ENCODE results near the gene NCF4.

The NCF4 gene

DNA sequence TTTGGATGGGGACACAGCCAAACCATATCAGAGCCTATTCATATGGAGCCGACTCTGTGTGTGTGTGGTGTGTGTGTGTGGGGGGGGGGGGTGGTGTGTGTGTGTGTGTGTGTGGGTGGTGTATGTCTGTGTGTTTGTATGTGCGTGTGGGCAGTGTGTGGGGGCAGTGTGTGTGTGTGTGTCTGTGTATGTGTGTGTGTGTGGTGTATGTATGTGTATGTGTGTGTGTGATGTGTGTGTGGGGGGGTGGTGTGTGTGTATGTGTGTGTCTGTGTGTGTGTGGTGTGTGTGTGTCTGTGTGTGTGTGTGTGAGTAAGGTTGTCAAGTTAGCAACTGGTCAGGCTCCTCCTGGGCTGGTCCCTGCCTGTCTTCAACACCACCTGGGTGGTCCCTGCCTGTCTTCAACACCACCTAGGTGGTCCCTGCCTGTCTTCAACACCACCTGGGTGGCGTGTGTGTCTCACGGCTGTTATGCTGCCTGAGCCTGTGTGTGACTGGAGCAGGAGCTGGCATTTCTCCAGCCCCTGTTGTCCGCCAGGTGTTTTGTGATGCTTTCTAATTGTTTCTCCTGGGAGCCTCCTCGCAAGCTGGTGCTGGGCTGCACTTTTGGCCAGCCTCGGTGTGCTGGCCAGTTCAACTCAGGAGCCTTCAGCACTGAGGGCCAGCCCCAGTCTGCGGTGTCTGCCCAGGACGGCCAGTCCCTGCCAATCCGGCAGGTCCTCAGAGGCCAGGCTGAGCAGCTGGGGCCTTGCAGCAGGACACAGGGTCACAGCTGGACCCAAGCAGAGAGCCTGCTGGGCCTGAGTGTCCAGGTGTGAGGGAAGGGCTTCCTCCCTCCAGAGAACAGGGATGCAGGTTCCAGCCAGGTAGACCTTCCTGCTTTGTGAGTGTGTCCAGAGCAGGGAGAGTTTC, 22.4 kb upstream of the NCF4 start:
- no peak for DNase-seq (ENCODE audit: low read depth)

DNA sequence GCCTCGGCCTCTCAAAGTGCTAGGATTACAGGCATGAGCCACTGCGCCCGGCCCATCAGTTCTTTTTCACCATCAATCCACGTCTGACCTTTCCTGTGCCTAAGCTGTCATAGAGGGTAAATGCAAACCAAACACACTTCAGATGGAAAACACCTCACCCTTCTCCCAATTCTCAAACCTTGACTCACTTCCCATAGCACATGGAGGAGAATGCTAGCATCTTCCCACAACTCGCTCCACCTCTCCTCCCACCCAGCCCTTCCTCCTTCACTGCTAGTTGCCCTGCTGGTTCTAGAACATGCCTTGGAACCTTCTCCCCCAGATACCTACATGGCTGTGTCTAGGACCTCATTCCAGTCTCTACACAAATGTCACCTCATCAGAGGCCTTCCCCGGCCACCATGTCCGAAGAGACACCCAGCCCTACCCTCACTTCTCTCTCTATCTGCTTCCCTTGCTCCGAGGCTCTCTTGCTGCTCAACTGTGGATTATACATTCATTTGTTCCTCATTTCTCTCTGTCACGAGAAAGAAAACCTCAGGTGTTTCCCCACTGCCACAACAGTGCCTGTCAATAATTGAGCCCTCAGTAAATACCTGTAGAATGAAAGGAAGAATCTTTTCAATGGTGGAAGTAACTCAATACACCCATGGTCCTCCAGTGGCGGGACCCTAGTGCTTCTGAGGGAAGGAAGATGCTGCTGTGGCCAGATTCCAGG, 21.3 kb upstream of the NCF4 start:
- no peak for DNase-seq (ENCODE audit: low read depth)

DNA sequence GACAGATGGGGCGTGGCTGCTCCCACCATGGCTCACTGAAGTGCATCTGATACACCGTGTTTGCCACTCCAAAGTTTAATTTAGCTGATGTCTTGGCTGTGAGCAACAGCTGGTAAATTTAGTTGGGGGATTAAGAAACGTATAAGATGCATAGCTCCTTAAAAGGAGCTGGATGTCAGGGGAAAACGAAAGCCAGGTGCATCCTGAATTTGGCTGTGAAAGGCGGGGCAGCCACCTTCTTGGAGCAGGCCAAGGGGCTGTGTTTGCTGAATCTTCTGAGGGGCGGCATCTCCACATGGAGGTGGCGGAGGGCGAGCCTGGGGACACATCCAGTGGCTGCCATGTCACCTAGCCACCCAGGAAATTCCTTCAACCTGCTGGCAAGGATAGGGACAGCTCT, 20.7 kb upstream of the NCF4 start:
- no peak for DNase-seq (ENCODE audit: low read depth)

DNA sequence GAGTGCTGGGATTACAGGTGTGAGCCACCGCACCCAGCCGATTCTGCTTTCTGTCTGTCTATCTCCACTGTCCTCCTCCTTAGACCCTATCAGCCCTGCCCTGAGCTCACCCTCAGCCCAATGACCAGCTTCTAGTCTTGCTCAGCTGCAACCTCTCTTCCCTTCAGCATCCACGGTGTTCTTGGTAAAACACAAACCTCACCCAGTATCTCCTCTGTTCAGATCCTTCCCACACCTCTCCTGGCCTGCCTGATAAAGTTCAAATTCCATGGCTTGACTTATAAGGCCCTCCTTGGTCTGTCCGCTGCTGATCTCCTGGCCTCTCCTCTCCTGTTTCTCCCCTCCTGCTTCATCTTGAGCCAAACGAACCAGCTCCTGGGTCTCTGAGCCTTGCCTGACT, 14.5 kb upstream of the NCF4 start:
- no peak for DNase-seq (ENCODE audit: low read depth)

DNA sequence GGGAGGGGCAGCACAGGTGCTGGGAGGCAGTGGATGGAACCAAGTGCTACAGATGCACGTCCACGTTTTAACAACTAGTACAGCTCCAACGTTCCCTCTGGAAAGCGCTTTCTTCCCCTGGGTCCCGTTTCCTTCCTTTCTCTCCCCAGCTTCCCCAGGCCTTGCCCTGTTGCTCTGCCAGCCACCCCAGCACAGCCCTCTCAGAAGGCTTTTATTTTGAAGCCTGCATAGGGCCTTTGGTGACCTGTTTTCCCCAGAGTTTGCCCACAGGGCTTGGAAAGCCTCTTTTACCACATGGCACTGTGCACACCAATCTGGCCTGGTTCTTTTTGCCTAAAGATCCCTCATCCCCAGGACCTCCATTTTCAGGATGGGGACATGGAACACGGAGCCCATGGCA, 13.9 kb upstream of the NCF4 start:
- no peak for DNase-seq (ENCODE audit: low read depth)

DNA sequence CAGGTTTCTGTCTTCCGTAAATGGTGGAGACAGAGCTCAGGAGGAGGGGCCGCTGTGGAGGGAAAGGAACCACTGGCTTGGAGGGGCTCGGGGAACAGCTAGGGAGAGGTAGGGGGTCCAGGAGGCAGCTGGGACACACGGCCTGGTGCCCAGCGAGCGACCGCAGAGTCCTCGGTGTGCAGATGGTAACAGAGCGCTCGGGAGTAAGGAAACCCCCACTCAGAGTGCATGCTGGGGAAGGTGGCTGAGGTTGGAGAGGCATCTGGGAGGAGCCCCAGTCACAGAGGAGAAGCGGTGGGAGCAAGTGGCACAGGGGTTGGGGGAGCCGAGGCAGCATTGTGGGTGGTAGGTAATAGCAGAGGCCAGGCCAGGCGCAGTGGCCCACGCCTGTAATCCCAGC, 10.8 kb upstream of the NCF4 start:
- DNase-seq (ENCODE audit: low read depth) = no peak

DNA sequence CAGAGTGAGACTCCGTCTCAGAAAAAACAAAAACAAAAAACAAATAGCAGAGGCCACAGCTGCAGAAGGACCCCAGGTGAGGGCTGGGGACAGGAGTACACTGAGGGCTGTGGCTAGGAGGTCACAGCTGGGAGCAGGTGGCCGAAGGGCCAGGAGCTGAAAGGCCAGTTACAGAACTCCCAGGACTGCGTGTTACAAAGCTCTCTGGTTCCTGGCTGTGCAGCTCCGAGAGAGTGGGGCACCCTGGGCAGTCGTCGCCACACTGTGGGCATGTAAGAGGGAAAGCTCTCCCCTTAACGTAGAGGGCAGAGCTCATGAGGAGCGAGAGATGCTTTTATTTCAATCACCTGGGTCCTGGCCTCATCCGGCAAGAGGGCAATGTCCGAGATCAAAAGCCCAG, 10.1 kb upstream of the NCF4 start:
- DNase-seq (ENCODE audit: low read depth) = no peak

DNA sequence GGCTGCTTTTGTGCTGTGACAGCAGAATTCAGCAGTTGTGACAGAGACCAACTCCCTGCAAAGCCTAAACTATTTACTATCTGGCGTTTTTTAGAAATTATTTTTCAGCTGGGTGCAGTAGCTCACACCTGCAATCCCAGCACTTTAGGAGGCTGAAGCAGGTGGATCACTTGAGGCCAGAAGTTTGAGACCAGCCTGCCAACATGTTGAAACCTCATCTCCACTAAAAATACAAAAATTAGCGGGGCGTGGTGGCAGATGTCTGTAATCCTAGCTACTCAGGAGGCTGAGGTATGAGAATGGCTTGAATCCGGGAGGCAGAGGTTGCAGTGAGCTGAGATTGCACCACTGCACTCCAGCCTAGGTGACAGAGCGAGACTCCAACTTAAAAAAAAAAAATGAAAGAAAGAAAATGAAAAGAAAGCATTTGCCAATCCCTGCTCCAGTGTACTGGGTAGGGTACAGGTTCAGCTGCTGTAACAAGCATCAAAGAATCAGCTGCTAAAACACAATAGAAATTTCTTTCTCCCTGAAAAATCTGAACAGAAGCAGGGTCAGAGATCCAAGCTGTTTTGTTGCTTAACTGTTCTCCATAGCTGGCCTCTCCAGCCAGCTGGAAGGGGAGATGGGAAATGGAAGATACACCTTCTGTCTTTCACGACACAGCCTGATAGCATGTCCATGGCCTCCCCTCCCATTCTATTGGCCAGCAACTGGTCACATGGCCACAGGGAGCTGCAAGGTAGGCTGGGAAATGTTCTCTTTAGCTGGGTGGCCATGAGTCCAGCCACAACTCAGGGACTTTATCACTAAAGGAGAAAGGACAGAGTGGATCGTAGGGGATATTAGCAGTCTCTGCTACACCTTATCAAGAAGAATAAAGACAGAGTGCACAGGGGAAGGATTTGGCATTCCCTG, 8.5 kb upstream of the NCF4 start:
- DNase-seq (ENCODE audit: low read depth) = no peak

DNA sequence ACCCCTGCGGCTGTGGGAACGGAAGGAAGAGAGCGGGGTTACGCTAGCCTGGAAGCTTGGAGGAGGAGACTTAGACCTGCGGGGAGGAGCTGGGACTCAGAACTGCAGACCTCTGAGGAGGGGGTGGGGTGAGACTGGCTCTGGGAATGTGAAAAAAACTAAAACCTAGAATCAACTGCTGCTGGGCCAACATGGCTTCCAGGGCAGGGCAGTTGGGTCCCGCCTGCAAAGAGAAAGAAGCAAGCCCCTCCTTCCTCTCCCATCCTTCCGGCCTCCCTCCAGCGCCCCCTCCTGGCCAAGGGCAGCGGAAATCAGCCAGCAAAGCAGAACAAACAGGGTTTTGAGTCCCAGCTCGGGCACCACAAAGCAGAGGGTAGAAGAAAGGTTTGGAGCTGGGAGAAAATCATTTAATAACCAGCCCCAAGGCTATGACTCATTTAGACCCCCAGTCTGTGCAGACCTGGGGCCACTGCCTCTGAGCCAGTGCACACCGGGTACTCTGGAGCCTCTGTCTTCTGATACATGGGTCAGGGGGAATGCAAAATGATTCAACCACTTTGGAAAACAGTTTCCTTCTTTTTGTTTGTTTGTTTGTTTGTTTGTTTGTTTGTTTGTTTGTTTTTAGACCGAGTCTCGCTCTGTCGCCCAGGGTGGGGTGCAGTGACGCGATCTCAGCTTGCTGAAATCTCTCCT, 7.3 kb upstream of the NCF4 start:
- peak; percentile 80 for DNase-seq (ENCODE audit: low read depth)

DNA sequence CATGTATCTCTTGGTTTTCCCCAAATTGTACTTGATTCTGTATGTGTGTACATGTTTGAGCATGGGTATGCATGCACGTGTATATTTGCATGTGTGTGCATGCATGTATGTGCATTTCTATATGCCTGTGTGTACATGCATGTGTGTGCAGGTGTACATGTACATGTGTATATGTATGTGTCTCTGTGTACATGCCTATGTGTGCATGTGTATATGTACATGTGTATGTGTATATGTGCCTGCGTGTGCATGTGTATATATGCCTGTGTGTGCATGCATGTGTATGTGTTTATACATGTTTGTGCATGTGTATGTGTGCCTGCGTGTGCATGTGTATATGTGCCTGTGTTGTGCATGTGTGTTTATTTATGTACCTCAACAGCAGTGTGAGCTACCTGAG, 5.3 kb upstream of the NCF4 start:
- DNase-seq (ENCODE audit: low read depth) = no peak

DNA sequence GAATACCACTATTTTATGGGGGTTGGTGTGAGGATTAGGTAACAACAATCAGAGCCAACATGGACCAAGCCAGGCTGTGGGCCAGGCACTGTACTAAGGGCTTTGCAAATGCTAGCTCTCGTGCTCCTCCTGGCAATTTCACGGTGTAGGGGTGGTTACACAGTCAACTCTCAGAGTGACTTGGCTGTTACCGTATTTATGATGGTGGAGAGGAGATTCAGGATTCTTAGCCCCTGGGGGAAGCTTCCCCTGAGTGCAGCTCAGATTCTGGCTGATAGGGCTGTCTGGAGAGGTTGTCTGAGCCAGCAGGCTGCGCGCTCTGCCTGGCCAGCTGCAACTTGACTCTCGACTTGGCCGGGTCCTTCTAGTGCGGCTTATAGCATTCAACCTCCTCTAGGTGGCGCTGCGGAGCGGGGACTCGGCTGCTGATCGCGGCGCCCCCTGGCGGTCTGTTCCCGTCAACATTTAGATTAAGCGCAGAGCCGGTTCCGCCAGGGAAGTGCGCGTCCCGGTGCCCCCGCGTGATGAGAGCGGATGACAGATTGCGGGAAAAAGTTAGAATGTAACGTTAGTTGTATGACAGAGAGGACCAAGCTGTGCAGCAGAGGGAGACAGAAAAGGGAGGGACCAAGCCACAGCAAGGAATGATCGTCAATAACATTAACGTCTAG, 4.5 kb upstream of the NCF4 start:
- DNase-seq (ENCODE audit: low read depth) = peak; percentile 90

DNA sequence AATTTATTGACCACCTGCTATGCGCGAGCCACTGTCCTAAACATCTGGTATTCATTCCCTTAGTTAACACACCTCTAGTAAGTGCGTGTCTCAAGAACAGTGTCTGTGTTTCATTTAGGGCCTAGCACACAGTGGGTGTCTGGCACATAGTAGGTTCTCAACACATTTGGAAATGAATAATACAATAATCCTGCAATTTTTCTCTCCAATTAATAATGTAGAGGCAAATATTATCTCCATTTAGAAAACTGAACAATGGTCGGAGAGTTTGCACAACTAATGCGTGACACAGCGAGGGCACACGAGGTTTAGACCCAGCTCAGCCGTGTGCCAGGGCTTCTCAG, 4.0 kb upstream of the NCF4 start:
- DNase-seq (ENCODE audit: low read depth) = no peak

DNA sequence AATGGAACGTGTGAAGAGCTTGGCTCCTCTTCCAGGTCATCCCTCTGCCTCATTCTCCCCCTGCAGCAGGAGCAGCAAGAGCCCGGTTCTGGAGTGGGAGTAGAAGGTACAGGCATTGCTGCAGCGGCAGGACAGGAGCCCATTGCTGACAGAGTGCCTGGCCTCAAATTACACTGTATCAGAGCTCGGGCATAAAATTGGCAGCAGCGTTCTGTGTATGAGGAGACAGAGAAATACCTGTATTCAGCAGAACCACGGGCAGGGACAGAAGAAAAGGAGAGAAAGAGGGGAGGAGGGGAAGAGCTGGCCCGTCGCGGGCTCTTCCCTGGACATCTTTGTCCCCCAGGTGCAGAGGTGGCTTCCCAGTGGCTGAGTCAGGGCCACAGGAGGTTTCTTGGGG, 2.6 kb upstream of the NCF4 start:
- DNase-seq (ENCODE audit: low read depth) = no peak

DNA sequence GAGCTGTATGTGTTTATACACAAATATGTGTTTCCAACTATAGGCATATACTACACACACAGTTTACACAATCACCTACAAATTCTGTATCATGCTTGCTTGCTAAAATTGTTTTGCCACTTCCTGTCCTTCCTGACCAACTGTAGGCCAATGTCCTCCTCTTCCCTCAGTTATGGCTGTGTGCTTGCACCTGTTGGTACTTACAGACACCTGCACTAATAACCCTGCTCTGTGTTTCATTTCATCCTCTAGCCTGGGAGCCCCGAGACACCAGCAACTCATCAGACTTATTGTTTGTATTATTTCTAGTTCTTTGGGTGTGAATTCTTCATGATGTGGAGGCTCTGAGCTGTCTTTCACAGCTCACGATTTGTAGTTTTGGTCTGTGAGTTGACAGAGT, 1.8 kb upstream of the NCF4 start:
- no peak for DNase-seq (ENCODE audit: low read depth)

DNA sequence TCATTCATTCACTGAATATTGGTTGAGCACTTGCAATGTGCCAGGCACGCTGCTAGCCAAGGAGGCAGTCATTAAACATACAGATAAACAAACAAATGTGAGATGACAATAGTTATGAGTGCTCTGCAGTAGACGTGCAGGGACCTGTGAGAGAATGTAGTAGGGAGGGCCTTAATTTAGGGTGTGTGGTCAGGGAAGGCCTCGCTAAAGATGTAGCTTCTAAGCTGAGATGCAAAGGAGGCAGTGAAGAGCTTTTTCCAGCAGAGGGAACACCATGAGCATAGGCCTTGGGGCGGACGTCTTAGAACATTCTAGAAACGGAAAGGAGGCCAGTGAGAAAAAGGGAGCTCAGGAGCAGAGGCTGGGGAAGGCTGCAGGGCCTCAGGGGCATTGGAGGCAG, 789 bp upstream of the NCF4 start:
- DNase-seq (ENCODE audit: low read depth) = no peak

DNA sequence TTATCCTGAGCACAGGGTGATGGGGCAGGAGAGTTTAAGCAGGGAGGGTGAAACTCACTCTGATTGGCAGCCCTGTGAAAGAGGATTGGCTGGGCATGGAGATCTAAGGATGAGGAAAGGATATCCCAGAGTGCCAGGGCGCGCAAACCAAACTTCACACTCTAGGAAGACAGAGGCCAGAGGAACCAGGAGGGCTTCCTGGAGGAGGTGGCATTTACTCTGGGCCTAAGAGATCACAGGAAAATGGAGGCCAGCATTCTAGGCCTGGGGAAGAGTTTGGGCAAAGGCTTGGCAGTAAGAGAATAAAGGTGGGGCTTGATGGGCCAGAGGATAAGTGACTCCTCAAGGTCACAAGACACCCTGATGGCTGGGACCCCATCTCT, 377 bp upstream of the NCF4 start:
- no peak for DNase-seq (ENCODE audit: low read depth)

DNA sequence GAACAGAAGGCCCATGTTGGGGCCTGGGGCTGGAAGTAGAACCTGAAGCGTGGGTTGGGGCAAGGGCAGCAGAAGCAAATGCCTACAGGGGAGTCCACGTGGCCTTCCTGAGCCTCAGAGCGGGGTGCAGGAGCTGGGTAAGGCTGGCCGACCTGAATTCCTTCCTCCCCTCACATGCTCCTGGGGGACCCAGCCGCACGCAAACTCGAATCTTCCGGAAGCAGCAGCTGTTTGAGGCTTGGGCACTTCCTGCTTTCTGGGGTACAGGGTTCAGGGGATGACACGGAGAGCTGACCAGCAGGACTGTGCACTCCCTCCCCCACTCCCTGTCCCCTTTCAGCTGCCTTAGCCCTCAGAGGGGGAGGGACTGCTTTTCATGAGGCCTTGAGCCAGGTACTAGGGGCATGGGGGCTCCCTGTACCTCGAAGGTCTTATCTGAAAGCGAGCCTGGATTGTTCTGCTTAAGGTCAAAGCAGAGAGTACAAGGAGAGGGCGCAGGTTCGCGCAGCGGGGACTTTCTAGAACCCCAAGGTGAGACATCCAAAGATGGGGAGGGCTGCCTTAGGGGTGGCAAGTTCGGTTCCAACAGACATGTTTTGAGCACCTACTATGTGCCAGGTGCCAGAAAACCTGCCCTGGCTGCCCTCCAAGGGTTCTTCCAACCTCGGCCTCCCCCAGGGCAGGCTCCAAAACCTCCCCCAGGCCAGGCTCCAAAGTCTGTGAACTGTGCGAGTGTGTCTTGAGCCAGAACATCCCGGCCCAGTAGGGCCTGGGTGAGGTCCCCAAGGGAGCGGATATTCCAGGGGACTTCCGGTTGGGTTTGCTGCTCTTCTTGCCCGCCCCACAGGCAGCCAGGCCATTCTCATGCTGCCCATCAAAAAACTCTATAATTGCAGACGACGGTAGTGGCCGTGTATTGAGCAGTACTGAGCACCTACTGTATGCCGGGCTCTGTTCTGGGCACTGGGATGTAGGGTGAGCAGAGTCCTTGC, 1.7 kb downstream of the NCF4 start:
- no peak for DNase-seq (ENCODE audit: low read depth)

DNA sequence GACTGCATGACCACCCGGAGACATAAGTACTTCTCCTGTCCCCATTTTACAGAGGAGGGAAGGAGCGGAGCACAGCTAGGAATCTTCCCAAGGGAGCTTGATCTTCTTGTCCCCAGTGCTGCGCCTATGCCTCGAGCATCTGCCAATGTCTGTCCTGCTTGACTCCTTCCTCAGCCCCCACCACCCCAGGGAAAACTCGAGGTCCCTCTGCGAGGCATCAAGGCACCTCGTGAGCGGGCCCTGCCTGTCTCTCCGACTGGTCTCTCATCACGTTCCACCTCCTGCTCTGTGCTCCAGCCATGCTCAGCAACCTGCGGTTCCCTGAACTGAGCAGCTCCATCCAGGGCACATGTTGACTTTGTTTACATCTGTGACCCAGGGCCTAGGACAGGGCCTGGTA, 2.5 kb downstream of the NCF4 start:
- no peak for DNase-seq (ENCODE audit: low read depth)

DNA sequence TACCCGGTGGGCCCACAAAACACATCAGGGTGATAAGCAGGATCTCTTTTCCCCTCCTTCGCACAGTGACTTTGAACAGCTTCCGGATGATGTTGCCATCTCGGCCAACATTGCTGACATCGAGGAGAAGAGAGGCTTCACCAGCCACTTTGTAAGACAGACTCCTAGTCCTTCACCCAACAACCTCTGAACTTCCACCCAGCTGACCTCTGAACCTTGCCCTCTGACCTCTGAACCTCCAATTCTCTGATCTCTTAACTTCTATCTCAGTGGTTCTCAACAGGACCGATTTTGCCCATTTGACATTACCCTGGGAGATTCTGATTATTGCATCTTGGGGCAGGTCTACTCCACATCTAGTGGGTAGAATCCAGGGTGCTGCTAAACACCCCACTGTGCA, 3.2 kb downstream of the NCF4 start:
- DNase-seq (ENCODE audit: low read depth) = no peak

All from activated T-helper 1 cell treated with Interleukin-2 at 50 U/mL for 16 hours (primary cell).